Pancreas (tissue), 10 donors: ENCODE measurements around the gene LMF1. TPM values are rescaled to one million over a fixed set of nuclear protein-coding genes. Genes with fewer than 3 reads are reported as not detected.

Experiments
- ATAC-seq, 4 donors: fragments of 200-7000 bp; cut with Tn5 transposase; one replicate each; pipeline versions ENCODE4 v1.8.0 to v1.9.1; 2020; ENCODE audit warnings: mild to moderate bottlenecking in 4 of 4, moderate library complexity in 4 of 4
- DNase-seq, 6 donors: peaks; one replicate each; pipeline ENCODE4 v3.0.0-alpha.2; 2020
- FAIRE-seq: peaks from 2 replicates; lab custom pipeline; 2012; peaks lifted over from hg19 to GRCh38; lab: Jason Lieb, UNC
- H3K27ac ChIP-seq, 4 donors: fragments of 200-600 bp; sonication (generic); 1 replicate in 3 of 4; 2 replicates in 1 of 4; pipeline versions ENCODE4 v1.5.0 to v1.8.0; 2020
- H3K27me3 ChIP-seq, 4 donors: fragments of 200-600 bp; one replicate each; pipeline ENCODE4 v1.8.0; 2021
- H3K36me3 ChIP-seq, 3 donors: fragments of 200-600 bp; sonication (generic) in 1 of 3; one replicate each; pipeline versions ENCODE4 v1.5.0 to v1.8.0; 2020 to 2021
- H3K4me1 ChIP-seq, 3 donors: fragments of 200-600 bp; one replicate each; pipeline ENCODE4 v1.8.0; 2021
- H3K4me3 ChIP-seq, 4 donors: fragments of 200-600 bp; sonication (generic) in 2 of 4; one replicate each; pipeline versions ENCODE4 v1.5.0 to v1.8.0; 2020 to 2021
- H3K9me3 ChIP-seq, 4 donors: fragments of 200-600 bp; one replicate each; pipeline ENCODE4 v1.8.0; 2021
- CTCF ChIP-seq, 4 donors: fragments of 200-600 bp; sonication (generic) in 3 of 4; IDR thresholded peaks; one replicate each; pipeline versions ENCODE4 v1.5.0 to v1.8.0; 2021; ENCODE audit warnings: antibody characterized with exemption in 4 of 4
- WGBS, 2 donors: extraction: QIAGEN DNeasy Blood & Tissue Kit; methylation state at CpG; one replicate each; pipeline ENCODE4 v1.1.7; 2013; 5-methylcytosine and 5-hydroxymethylcytosine counted together
- intact Hi-C, 3 donors: fragments of 100-400 bp; cut with DNase I; formaldehyde crosslinking; loops; one replicate each; pipeline versions ENCODE4 v1.11.1 to v1.14.2; 2022
- polyA plus RNA-seq, 2 donors: library from polyadenylated mRNA; stranded (reverse); fragments of 200-250 nt; gene quantifications; one replicate each; pipeline ENCODE4 v1.2.3, GENCODE V29; 2013
- total RNA-seq, 6 donors: library from RNA; stranded (reverse); fragmentation: NEBNext Ultra II Directional in 4 of 6; extraction: Animal tissue kit (Norgen Biotek cat#: 25700) in 4 of 6; gene quantifications; one replicate each; pipeline versions ENCODE4 v1.2.1 to v1.2.4, GENCODE V29; 2021 to 2023
- donor health status: healthy with polysubstance abuse.
- donor health status: DM: no; HTN: no; CAD: no; lungs with moderate emphysema.
- donor health status: DM: no; HTN: no; CAD: no.
- donor health status: control.
- donor health status: control.
- donor health status: Bipolar disorder and iron deficiency.
- donor health status: DM: yes; HTN: yes; CAD: no.
- donor health status: DM: no; HTN: no; CAD: no.
- donor health status: DM: no; HTN: no; CAD: no.
- donor health status: DM: yes; HTN: yes; CAD: no.

LMF1 gene
- total and polyA plus RNA-seq, 8 donors: 9.3 to 64.6 (median 15.7) TPM

- Histone ChIP-seq H3K4me3 (no peak overlapping the region), H3K4me1 (no peaks in the 10 kb centered on the region), H3K27ac (no peak overlapping the region), H3K9me3 (no peaks in the 10 kb centered on the region), H3K36me3 (peaks cover 0 to 8% (median 0%) of the 10 kb centered on the region in 3 donors), H3K27me3 (no peaks in the 10 kb centered on the region)
- DNase-seq: peak in 1 of 6 donors; percentile 9
- 89 to 93% methylated on average over 21 of the region's 21 CpGs for WGBS, 2 donors
- no peak for FAIRE-seq
- no peak for TF ChIP-seq CTCF (IDR thresholded peaks at IDR 0.05)
- no peak for ATAC-seq
- intact Hi-C loops: no loop called here
These were observed 89.3 kb downstream of the LMF1 start for GRCh38 chr16:881219-882097.

- peaks cover 0 to 8% (median 0%) of the 10 kb centered on the region in 3 donors for H3K36me3 ChIP-seq
- ATAC-seq (no peak), DNase-seq (peak in 2 of 6 donors; percentile 18 to 64), FAIRE-seq (no peak)
- H3K27me3 ChIP-seq: no peaks in the 10 kb centered on the region
- H3K27ac ChIP-seq: no peak overlapping the region
- H3K4me1 ChIP-seq: no peaks in the 10 kb centered on the region
- intact Hi-C loops: no loop called here
- no peaks in the 10 kb centered on the region for H3K9me3 ChIP-seq
- WGBS, 2 donors: 93 to 96% methylated on average over 23 of the region's 23 CpGs
- no peak overlapping the region for H3K4me3 ChIP-seq
- no peak for TF ChIP-seq CTCF (IDR thresholded peaks at IDR 0.05)
These were observed 90.2 kb downstream of the LMF1 start for GRCh38 chr16:880471-881171.

GRCh38 chr16:879986-880385 lies 90.8 kb downstream of the LMF1 start:
- intact Hi-C loops: no loop called here
- Histone ChIP-seq H3K36me3 (peaks cover 0 to 8% (median 0%) of the 10 kb centered on the region in 3 donors), H3K27ac (no peak overlapping the region), H3K4me1 (no peaks in the 10 kb centered on the region), H3K27me3 (no peaks in the 10 kb centered on the region), H3K4me3 (no peak overlapping the region), H3K9me3 (no peaks in the 10 kb centered on the region)
- ATAC-seq: no peak
- peak in 2 of 6 donors; percentile 18 to 46 for DNase-seq
- whole genome bisulfite sequencing, 2 donors: 95 to 96% methylated on average over 16 of the region's 16 CpGs
- no peak for TF ChIP-seq CTCF (IDR thresholded peaks at IDR 0.05)
- FAIRE-seq: no peak

GRCh38 chr16:879461-879861 lies 91.3 kb downstream of the LMF1 start:
- Histone ChIP-seq H3K4me3 (no peak overlapping the region), H3K36me3 (peaks cover 0 to 3% (median 0%) of the 10 kb centered on the region in 3 donors), H3K9me3 (no peaks in the 10 kb centered on the region), H3K27me3 (no peaks in the 10 kb centered on the region), H3K4me1 (no peaks in the 10 kb centered on the region), H3K27ac (no peak overlapping the region)
- FAIRE-seq (no peak), ATAC-seq (no peak), DNase-seq (peak in 3 of 6 donors; percentile 15 to 61 (median 55))
- no peak for TF ChIP-seq CTCF (IDR thresholded peaks at IDR 0.05)
- intact Hi-C loops: no loop called here
- WGBS, 2 donors: 93 to 95% methylated on average over 27 of the region's 27 CpGs
